ENCODE results near the gene KISS1. TPM values are rescaled to one million over a fixed set of nuclear protein-coding genes. Genes with fewer than 3 reads are reported as not detected.

Gene KISS1
- total and polyA plus RNA-seq, 8 donors: 1.1 to 8.3 (median 1.6) TPM; not detected in 5

GRCh38 chr1:204224655-204225054, 28.4 kb upstream of the KISS1 start:
- DNase-seq: peak in 1 of 2 donors; percentile 3
- 57 to 76% (median 63%) methylated on average over 8 of the region's 8 CpGs for WGBS, 5 donors
- Histone ChIP-seq H3K4me1 (peaks cover 9 to 34% (median 18%) of the 10 kb centered on the region in 4 donors), H3K9me3 (no peaks in the 10 kb centered on the region), H3K4me3 (no peak overlapping the region), H3K36me3 (peaks cover 33 to 97% (median 84%) of the 10 kb centered on the region in 4 donors), H3K27ac (no peak overlapping the region), H3K27me3 (no peaks in the 10 kb centered on the region)
- TF ChIP-seq EP300 (IDR thresholded peaks at IDR 0.05) (no peak), POLR2A (IDR thresholded peaks at IDR 0.05) (no peak), CTCF (IDR thresholded peaks at IDR 0.05) (no peak), POLR2AphosphoS5 (IDR thresholded peaks at IDR 0.05) (no peak)
- intact Hi-C loops (cut with DNase I; ENCODE audit: low total_unique reads): no loop called here

- DNase-seq: peak in 1 of 2 donors; percentile 23
- WGBS, 5 donors: 78 to 86% (median 83%) methylated on average over 17 of the region's 17 CpGs
- H3K36me3 ChIP-seq: peaks cover 26 to 86% (median 73%) of the 10 kb centered on the region in 4 donors
- H3K27ac ChIP-seq: no peak overlapping the region
- peaks cover 9 to 29% (median 18%) of the 10 kb centered on the region in 4 donors for H3K4me1 ChIP-seq
- no peak for TF ChIP-seq EP300 (IDR thresholded peaks at IDR 0.05)
- no peak for TF ChIP-seq POLR2A (IDR thresholded peaks at IDR 0.05)
- no peak for TF ChIP-seq POLR2AphosphoS5 (IDR thresholded peaks at IDR 0.05)
- TF ChIP-seq CTCF (IDR thresholded peaks at IDR 0.05): no peak
- H3K27me3 ChIP-seq: no peaks in the 10 kb centered on the region
- H3K9me3 ChIP-seq: no peaks in the 10 kb centered on the region
- H3K4me3 ChIP-seq: no peak overlapping the region
- intact Hi-C loops (cut with DNase I; ENCODE audit: low total_unique reads): no loop called here
Measured at GRCh38 chr1:204223129-204223860, 27.0 kb upstream of the KISS1 start.

- TF ChIP-seq POLR2AphosphoS5 (IDR thresholded peaks at IDR 0.05) (no peak), EP300 (IDR thresholded peaks at IDR 0.05) (no peak), POLR2A (IDR thresholded peaks at IDR 0.05) (no peak), CTCF (IDR thresholded peaks at IDR 0.05) (no peak)
- no peak overlapping the region for H3K27ac ChIP-seq
- no peak for DNase-seq
- H3K27me3 ChIP-seq: no peaks in the 10 kb centered on the region
- H3K4me3 ChIP-seq: no peak overlapping the region
- no peaks in the 10 kb centered on the region for H3K9me3 ChIP-seq
- H3K4me1 ChIP-seq: peaks cover 9 to 25% (median 14%) of the 10 kb centered on the region in 4 donors
- intact Hi-C loops (cut with DNase I; ENCODE audit: low total_unique reads): no loop called here
- 71 to 91% (median 86%) methylated on average over 3 of the region's 3 CpGs for WGBS, 5 donors
- peaks cover 23 to 80% (median 67%) of the 10 kb centered on the region in 4 donors for H3K36me3 ChIP-seq
Measured at GRCh38 chr1:204222764-204223055, 26.4 kb upstream of the KISS1 start.

- no peak for TF ChIP-seq EP300 (IDR thresholded peaks at IDR 0.05)
- no peak for TF ChIP-seq POLR2A (IDR thresholded peaks at IDR 0.05)
- no peak for TF ChIP-seq POLR2AphosphoS5 (IDR thresholded peaks at IDR 0.05)
- no peak for TF ChIP-seq CTCF (IDR thresholded peaks at IDR 0.05)
- intact Hi-C loops (cut with DNase I; ENCODE audit: low total_unique reads): no loop called here
- 85 to 90% (median 86%) methylated on average over 7 to 8 of the region's 8 CpGs for WGBS, 5 donors
Measured at GRCh38 chr1:204222006-204222763, 25.9 kb upstream of the KISS1 start.

More at GRCh38 chr1:204222006-204222763, 25.9 kb upstream of the KISS1 start:
- Histone ChIP-seq H3K4me1 (peaks cover 9 to 20% (median 12%) of the 10 kb centered on the region in 4 donors), H3K27me3 (no peaks in the 10 kb centered on the region), H3K9me3 (no peaks in the 10 kb centered on the region), H3K36me3 (peaks cover 20 to 75% (median 62%) of the 10 kb centered on the region in 4 donors), H3K4me3 (no peak overlapping the region), H3K27ac (no peak overlapping the region)
- DNase-seq: peak in 1 of 2 donors; percentile 21

Measured in stomach (tissue), 9 donors.